Tibial artery (tissue), 4 donors: ENCODE results near the gene ATXN7L1.

Experiments used
- DNase-seq, 2 donors: peaks; one replicate each; pipeline ENCODE4 v3.0.0-alpha.2; 2019
- H3K27ac ChIP-seq, 2 donors: fragments of 200-600 bp; sonication (generic) in 1 of 2; 1 replicate in 1 of 2; 2 replicates in 1 of 2; pipeline ENCODE4 v1.5.1; 2018 to 2019; ENCODE audit warnings: mild to moderate bottlenecking in 1 of 2
- H3K27me3 ChIP-seq, 2 donors: fragments of 200-600 bp; sonication (generic) in 1 of 2; one replicate each; pipeline versions ENCODE4 v1.5.1 to v1.6.0; 2016 to 2019
- H3K36me3 ChIP-seq, 3 donors: fragments of 200-600 bp; sonication (generic) in 2 of 3; one replicate each; pipeline ENCODE4 v1.5.1; 2016 to 2019; ENCODE audit warnings: mild to moderate bottlenecking in 2 of 3
- H3K4me1 ChIP-seq, 4 donors: fragments of 200-600 bp; sonication (generic) in 2 of 4; 1 replicate in 3 of 4; 2 replicates in 1 of 4; pipeline ENCODE4 v1.5.1; 2016 to 2019
- H3K4me3 ChIP-seq, 2 donors: fragments of 200-600 bp; sonication (generic) in 1 of 2; 1 replicate in 1 of 2; 2 replicates in 1 of 2; pipeline ENCODE4 v1.5.1; 2018 to 2019; ENCODE audit warnings: mild to moderate bottlenecking in 2 of 2
- H3K9me3 ChIP-seq, 3 donors: fragments of 200-600 bp; sonication (generic) in 1 of 3; one replicate each; pipeline ENCODE4 v1.5.1; 2016 to 2019
- intact Hi-C: fragments of 100-400 bp; cut with DNase I; formaldehyde crosslinking; loops from one replicate; pipeline ENCODE4 v1.15.0; 2023; ENCODE audit warnings: low total_unique reads
- TF ChIP-seq, protein P1 (sequence below), 2 experiments: fragments of 200-600 bp in 1 of 2; fragments of 450-650 bp in 1 of 2; IDR thresholded peaks; one replicate each; pipeline ENCODE4 v1.5.1; 2017 to 2019; ENCODE audit warnings: antibody characterized with exemption in 2 of 2, mild to moderate bottlenecking in 1 of 2, moderate library complexity in 1 of 2

ATXN7L1 gene

DNA sequence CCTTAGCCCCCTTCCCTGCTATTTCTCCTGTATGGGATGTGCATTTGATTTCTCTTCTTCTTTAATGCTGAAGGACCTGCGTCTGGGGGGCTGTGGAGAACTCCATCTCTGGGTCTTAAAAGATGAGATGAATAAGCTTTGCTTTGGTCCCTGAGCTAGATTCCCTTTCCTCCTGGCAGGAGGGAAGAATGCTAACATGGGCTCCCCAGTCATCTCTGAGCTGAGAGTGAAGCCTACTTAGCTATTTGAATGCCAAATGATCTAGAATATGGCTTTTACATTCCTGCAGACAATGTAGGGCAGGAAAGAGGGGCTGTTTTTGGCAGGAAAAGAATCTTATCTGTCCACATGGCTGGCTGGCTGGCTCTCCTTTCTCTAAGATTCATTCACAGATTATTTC lies 232.5 kb downstream of the ATXN7L1 start:
- no peak overlapping the region for H3K4me3 ChIP-seq
- peaks cover 15 to 31% (median 17%) of the 10 kb centered on the region in 3 donors for H3K36me3 ChIP-seq
- no peaks in the 10 kb centered on the region for H3K27me3 ChIP-seq
- no peaks in the 10 kb centered on the region for H3K9me3 ChIP-seq
- no peak for DNase-seq
- no peak overlapping the region for H3K27ac ChIP-seq
- H3K4me1 ChIP-seq = peaks cover 0 to 4% (median 2%) of the 10 kb centered on the region in 4 donors
- TF ChIP-seq, protein P1, sequence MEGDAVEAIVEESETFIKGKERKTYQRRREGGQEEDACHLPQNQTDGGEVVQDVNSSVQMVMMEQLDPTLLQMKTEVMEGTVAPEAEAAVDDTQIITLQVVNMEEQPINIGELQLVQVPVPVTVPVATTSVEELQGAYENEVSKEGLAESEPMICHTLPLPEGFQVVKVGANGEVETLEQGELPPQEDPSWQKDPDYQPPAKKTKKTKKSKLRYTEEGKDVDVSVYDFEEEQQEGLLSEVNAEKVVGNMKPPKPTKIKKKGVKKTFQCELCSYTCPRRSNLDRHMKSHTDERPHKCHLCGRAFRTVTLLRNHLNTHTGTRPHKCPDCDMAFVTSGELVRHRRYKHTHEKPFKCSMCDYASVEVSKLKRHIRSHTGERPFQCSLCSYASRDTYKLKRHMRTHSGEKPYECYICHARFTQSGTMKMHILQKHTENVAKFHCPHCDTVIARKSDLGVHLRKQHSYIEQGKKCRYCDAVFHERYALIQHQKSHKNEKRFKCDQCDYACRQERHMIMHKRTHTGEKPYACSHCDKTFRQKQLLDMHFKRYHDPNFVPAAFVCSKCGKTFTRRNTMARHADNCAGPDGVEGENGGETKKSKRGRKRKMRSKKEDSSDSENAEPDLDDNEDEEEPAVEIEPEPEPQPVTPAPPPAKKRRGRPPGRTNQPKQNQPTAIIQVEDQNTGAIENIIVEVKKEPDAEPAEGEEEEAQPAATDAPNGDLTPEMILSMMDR (IDR thresholded peaks at IDR 0.05) = no peak
- intact Hi-C loops = no loop called here

DNA sequence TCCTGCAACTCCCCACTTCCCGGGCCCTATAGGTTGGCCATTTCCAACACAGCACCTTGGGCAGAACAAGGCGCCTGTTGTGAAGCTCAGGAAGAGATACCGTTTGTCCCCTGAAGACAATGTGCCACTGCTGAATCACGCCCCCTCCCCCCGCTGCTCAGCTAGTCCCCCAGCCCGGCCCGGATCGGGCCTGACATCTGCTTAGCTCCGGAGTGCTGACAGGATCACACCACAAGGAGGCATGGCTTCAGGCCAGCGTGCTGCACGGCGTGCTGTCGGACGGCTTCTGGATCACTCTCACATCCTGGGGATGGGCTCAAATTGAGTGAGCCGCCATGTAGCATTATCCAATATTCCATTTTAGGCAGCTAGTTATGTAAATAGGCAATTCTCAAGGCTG lies 233.0 kb downstream of the ATXN7L1 start:
- intact Hi-C loops = no loop called here

DNA sequence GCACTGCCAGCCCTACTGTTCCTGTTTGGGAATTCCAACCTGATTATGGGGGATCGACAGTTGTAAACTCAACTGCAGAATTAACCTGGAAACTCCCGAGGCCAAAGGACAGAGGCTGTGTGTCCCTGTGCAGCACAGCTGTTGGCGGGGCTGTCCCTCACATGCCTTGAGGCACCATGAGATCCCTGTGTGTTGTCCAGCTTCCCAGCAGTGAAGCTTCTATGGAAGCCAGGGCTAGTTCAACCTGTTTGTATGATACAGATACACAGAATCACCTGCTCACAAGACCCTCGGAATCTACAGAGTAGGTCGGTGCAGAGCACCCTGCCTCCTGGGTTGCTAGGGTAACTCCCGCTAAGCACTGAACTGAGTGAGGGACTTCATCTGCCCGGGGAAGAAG lies 234.1 kb downstream of the ATXN7L1 start:
- H3K36me3 ChIP-seq = peaks cover 29 to 47% (median 31%) of the 10 kb centered on the region in 3 donors
- H3K27me3 ChIP-seq = no peaks in the 10 kb centered on the region
- H3K9me3 ChIP-seq = no peaks in the 10 kb centered on the region
- no peak overlapping the region for H3K4me3 ChIP-seq
- DNase-seq = no peak
- H3K27ac ChIP-seq = no peak overlapping the region
- intact Hi-C loops = no loop called here
- TF ChIP-seq, protein P1 (IDR thresholded peaks at IDR 0.05) = no peak
- H3K4me1 ChIP-seq = no peaks in the 10 kb centered on the region

More for the DNA sequence above, 233.0 kb downstream of the ATXN7L1 start:
- Histone ChIP-seq H3K36me3 (peaks cover 19 to 36% (median 20%) of the 10 kb centered on the region in 3 donors), H3K4me3 (no peak overlapping the region), H3K9me3 (no peaks in the 10 kb centered on the region), H3K27me3 (no peaks in the 10 kb centered on the region), H3K27ac (no peak overlapping the region), H3K4me1 (no peaks in the 10 kb centered on the region)
- TF ChIP-seq, protein P1 (IDR thresholded peaks at IDR 0.05) = no peak
- no peak for DNase-seq

DNA sequence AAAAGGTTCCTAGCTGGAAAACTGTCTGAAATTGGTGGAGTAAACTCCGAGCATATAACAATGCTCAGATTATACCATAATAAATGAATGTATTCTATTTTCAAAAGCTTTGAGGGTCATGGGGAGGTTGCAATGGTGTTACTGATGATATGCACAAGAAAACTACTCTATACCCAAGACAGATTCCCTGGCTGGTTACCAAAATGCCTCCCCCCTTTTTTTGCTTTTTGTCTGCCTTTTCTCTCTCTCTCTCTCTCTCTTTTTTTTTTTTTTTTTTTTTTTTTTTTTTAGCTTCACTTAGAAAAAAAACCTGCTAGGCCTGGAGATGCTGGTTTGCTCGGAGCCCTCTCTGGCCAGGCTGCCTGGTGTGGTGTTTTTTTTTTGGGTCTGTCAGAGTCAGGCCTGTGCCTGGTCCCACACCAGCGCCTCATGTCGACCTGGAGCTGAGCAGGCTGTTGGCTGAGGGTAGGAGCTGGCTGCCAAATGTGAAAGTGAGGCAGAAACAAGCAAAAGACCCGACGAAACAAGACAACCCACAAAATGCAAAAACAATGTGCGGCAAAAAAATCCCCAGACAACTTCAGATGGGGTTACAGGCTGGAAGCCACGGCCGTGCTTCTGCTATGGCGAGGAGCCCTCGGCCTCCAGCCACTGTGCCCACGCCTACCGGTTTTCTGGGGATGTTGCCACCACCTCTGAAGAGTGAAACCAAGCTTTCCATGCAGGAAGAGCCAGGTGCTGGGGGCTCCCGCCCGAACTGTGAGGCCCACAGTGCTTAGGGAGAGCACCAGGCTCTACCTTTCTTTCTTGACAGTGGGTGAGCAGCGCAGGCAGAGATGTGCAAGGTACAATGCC lies 235.2 kb downstream of the ATXN7L1 start:
- DNase-seq = no peak
- Histone ChIP-seq H3K4me1 (no peaks in the 10 kb centered on the region), H3K27me3 (no peaks in the 10 kb centered on the region), H3K27ac (no peak overlapping the region), H3K9me3 (no peaks in the 10 kb centered on the region), H3K4me3 (no peak overlapping the region), H3K36me3 (peaks cover 39 to 58% (median 39%) of the 10 kb centered on the region in 3 donors)
- intact Hi-C loops = no loop called here
- TF ChIP-seq, protein P1 (IDR thresholded peaks at IDR 0.05) = no peak

DNA sequence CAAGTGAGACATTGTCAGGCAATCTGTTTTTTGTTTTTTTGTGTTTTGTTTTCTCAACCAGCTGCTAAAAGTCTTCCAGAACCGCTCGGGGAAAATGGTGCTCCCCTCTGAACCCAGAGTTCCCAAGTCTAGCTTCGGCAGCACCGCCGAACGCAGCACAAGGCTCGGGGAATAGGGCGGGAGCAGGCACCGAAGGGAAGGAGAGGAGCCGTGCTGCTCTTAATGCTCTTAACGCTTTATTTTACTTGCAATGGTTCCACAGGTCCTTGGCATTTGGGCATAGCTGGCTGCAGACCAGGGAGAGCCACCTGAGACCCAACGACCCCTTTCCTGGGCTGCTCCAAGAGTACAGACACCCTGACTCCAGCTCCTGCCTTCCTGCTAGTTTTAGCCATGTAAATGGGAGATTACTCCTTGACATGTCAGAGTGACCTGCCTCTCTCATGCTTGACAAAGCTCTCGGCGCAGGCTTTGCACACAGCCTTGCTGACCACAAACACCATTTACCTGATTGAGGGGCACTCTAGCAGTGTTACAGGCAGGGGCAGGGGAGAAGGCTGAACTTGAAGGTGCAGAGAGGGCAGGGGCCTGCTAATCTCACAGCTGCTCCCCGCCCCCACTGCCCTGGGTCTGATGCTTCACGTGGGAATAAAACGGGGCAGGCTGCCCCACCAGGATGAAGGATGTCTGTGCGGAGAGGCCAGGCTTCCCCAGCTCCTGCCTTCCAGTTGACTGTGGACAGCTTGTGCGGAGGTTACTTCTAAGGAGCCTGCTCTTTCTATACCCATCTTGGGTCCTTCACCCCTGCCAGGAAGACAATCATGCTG lies 236.5 kb downstream of the ATXN7L1 start:
- Histone ChIP-seq H3K4me3 (no peak overlapping the region), H3K4me1 (no peaks in the 10 kb centered on the region), H3K36me3 (peaks cover 39 to 71% (median 50%) of the 10 kb centered on the region in 3 donors), H3K27ac (no peak overlapping the region), H3K9me3 (no peaks in the 10 kb centered on the region), H3K27me3 (no peaks in the 10 kb centered on the region)
- TF ChIP-seq, protein P1 (IDR thresholded peaks at IDR 0.05) = no peak
- no peak for DNase-seq
- intact Hi-C loops = no loop called here
